DMS79 treated with DMSO at 0.1 percent for 48 hours (cell line): ENCODE results near the gene MICAL2.

Source experiments
- DNase-seq: peaks from one replicate; lab custom pipeline; 2025; lab: John Stamatoyannopoulos, UW

The MICAL2 gene

GRCh38 chr11:12099132-12099873, 11.1 kb upstream of the MICAL2 start:
- DNase-seq = no peak

DNA sequence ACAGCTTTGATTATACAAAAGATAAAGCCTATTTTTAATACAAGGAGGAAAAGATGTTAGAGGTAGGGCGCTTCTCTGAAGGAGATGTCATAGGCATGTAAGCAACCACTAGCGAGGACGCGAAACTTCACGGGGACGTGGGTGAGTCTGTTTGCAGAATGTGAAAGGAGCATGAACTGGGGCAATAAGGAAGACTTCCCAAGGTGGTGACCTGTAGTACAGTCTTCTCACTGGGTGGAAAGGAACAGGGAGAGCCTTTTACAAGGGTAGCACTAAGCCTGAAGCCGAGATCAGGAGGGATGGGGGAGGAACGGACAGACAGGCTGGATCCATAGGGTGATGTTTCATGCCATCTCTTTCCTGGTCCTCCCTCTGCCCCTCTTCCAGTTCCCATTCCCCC, 10.0 kb upstream of the MICAL2 start:
- DNase-seq = no peak

DNA sequence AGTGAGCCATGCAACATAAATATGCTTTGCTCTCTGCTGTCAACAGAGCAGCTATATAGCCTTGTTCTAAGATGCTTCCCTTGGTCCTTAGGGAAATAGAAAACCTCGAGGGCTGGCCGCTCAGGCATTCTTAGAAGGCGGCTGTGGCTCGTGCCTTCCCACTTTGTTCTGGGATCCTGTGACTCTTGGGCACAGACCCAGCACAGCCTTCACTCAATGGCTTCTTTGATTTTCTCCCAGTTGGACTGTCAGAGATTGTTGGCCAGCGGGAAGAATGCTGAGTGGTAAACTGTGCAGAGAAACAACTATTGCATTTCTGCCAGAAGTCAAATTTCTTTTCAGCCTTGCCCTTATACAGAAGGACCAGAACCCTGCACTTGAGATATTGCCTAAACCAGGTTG, 9.5 kb upstream of the MICAL2 start:
- no peak for DNase-seq

DNA sequence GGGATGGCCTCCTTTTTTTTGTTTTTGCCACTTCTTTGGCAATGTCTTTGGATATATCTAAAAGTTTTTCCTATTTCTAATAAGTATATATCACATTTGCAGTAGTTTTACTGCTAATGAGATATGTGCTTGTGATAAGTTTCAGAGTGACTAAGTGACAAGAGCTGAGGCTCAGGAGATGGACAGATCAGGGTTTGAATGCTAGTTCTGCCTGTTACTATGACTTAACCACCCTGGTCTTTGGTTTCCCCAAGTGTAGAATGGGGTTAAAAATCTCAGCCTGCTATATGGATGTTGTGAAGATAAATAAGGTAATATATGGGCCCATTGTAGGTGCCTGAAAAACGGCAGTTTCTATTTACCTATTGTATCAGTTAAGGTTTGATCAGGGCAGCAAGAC, 9.1 kb upstream of the MICAL2 start:
- no peak for DNase-seq

DNA sequence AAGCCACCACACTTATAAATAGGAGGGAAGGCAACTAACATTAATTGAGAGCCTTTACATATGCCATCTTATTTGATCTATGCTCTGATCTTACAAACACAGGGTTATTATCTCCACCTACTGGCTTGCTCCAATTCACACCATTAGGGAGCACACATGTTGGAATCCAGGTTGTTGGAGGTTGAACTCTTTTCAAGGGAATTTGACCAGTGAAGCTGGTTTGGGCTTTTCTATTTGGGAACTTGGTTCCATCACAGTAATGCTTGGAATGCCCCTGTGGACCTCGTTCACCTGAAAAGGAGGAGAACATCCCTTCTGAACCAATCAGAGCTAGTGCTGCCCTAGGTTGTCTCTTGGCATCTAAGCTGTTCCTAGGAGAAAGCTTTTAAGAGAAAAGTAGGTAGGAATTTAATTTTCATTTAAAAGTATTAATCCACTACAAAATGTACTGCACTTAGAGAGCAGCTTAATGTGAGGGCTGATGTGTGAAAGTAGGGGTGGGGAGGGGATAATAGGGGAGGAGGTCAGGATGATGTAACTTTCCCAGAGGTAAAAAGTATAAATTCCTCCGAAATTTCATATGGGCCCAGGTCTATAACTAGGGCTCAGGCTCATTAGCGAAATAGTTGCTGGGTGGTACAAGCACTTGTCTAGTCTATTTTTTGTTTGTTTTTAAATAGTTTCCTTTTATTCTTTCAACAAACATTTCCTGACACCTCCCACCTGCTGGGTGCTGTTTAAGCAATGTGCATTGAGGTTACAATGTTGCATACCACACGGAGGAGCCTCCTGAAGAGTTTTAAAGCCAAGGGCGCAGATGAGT, 7.6 kb upstream of the MICAL2 start:
- DNase-seq = no peak

- no peak for DNase-seq
These were observed 6.8 kb upstream of the MICAL2 start for GRCh38 chr11:12103411-12104225.

DNA sequence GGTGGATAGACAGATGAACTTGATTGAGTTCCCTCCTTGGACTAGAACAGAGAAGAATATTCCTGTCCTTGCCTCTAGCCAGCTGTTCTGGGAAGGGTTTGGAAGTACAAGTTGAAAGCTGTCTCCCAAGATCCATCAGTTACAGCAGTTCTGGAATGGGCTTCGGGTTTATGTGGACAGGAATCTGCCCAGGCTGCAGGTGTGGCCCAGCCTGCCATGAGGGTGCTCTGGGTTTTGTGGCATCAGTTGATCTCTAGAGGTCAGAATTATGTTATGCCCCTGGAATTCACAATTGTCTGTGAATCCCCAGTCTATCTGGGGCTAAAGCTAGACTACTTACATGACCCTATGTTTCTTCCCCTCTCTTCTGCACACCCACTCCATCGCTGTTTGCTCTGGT, 4.9 kb upstream of the MICAL2 start:
- no peak for DNase-seq

DNA sequence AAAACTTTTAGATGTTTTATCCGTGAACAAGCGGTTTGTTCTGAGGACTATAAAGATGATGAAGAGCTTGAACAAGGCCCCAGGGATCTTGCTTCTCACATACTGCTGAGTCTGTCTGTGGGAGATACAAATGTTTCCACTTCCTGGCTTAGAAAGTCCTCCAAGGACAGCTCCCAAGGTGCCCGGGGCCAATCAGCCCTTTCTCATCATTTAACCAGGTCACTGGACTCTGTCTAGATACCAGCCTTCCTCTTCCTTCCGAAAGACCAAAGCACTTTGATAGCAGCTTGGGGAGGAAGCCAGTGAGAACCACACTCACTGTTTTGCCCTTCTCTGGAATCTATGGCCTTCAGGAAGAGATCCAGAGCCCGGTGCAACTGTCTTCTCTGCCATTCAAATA, 4.3 kb upstream of the MICAL2 start:
- no peak for DNase-seq

GRCh38 chr11:12106501-12106900, 3.9 kb upstream of the MICAL2 start:
- DNase-seq = no peak

DNA sequence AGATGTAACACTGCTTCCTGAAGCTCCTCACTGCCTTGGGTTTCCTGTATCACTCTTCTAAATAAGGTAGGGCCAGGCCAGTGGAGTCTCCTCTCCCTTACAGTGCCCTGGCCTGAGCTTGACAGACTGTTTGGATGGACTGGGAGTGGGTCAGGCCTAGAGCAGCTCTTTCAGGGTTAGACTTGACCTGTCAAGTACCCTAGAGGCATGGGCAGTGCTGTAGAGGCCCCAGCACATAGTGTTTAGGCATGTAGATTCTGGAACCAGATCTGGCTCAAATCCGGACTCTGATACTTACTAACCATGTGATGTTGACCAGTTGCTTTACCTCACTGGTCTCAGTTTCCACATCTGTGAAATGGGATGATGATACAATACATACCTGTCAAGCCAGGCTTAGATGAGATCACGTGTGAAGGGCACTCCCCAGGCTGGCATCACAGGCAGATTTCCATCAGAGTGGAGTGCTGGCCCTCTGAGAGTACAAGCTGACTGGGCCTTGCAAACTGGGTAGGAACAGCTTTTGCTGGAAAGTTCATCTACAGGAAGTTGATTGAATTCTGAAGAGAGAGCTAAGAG, 1.4 kb upstream of the MICAL2 start:
- DNase-seq = no peak

DNA sequence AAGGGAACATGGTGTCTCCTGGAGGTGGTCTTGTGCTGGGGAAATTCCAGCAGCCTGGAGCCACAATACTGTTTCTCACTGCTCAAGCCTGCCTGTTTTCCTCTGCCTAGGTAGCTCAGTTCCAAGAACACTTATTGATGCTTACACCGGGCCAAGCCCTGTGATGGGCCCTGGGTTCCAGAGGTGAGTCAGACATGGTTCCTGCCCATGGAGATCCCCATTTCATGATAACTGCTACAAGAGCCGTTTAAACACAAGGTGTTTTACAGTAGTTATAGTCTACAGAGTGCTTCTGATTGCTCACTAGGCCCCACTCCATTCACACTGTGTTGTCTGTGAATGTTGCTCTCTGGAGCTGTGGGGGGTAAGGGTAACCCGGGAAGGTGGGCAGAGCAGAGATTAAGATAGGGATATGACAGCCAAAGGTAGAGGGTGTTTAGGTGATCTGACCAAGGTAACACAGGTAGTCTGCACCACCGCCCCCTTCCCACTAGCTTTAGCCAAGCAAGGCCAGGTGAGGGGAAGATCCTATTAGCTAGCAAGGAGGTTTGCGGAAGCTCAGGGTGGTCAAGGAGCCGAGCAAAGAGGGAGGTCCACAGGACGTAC, 696 bp upstream of the MICAL2 start:
- DNase-seq = no peak

DNA sequence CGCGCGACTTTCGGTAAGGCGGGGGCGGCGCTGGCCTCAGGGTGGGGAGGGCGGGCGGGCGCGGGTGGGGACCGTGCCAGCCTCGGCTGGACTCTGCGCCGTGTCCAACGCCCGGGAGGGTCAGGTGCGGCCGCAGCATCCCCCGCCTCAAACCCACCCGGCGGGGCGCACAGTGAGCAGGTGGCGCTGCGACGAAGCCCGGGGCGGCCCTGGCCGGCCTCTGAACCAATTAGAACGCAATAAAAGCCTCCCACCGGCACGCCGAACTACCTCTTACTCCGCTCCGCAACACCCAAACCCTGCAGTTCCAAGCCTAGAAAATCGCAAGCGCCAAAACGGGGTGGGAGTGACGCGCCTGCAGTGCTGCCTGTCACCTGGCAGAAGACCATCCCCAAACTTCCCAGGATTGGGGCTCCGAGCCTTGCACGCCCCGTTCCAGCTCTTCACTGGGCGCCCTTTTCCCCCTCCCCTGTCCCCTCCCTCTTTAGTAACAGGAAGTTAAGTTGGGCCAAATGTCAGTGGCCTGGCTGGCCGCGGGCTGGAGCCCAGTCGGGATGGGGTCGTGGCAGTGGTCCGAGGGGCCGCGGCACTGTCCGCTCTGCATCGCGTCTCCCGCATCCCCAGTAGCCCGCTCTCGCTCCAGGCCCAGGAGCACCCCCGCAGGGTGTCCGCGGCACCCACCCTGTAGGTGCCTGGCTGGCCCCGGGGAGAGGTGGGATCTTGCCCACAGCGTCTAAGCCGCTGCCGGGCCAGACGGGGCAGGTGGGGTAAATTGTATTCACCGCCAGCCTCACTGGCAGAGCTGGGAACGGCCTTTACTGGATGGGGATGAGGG, 541 bp downstream of the MICAL2 start:
- peak; percentile 36 for DNase-seq

DNA sequence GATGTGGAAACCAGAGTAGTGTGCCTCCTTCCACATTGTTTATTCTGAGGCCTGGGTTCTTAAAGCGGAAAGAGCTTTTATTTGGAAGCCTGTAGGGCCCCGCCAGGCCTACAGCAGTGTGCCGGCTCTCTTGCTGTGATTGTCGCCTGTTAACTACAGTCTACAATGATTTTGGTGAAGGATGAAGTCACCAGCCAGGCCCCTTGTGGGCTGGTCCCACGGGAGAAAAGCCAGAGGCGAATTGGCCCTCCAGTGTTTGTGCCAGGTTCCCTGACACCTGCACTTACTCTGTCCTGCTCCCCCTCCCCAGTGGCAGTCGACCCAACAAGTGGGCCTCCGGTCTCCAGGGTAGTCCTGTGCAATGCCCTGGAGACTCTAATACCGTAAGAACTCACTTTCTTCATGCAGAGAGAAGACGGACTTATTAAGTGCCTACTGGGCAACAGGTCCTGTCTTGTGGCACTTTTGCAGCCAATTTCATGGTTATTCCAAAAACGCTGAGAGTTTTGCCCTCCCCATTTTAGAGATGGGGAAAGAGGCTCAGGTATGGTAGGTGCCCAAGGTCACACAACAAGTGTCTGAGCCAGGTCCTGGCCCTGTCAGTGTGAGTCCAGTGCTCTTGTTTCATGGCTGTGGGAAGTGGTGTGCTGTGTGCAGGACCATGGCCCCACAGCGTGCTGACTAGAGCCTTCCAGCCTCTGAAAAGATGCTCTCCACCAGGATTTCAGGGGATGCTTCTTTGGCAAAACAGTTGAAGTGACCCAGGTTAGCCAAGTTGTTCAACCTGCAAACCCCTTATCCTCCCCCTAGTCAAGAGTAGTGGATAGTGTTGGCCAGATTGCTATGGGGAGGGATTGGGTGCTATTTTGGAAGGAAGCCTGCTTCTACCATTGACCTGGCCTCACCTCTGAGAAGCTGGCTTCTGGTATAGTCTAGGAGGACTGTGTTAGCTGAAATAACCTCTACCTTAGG, 1.4 kb downstream of the MICAL2 start:
- peak; percentile 26 for DNase-seq

GRCh38 chr11:12112750-12113149, 2.4 kb downstream of the MICAL2 start:
- DNase-seq = no peak

GRCh38 chr11:12113294-12113693, 2.9 kb downstream of the MICAL2 start:
- DNase-seq = no peak

DNA sequence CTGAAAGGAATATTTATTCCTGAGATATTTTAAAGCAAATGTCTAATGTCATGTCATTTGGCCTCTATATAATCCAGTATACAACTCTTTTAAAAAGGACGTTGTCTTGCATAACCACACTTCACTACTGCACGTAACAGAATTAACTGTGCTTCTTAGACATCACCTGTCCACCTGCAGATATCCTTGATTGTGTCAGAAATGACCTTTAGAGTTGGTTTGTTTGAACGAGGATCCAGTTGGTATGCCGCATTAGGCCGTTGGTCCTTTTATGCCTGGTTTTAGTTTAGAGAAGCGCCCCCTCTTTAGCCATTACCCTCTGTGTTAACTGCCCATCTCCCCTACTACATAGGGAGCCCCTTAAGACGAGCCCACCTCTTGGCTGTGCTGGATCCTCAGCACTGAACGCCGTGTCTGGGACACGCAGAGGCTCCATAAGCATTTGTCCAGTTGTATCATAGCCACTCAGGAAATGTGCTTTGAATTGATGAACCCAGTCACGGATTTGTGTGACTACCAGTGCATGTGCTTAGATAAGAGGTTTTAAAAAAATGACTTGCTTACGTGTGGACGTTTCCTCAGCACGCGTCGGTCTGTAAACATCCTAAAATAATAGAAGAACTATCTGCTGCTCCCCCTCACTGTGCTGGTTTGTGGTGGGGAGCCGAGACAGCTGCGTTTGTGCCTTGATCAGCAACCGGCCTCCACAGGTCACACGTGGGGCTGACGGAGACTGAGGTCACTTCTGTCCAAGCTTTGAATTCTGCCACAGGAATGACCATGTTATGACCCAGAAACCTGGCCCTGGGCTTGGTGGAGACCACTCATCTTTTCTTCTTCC, 4.0 kb downstream of the MICAL2 start:
- DNase-seq = no peak

GRCh38 chr11:12116425-12117032, 6.1 kb downstream of the MICAL2 start:
- no peak for DNase-seq

DNA sequence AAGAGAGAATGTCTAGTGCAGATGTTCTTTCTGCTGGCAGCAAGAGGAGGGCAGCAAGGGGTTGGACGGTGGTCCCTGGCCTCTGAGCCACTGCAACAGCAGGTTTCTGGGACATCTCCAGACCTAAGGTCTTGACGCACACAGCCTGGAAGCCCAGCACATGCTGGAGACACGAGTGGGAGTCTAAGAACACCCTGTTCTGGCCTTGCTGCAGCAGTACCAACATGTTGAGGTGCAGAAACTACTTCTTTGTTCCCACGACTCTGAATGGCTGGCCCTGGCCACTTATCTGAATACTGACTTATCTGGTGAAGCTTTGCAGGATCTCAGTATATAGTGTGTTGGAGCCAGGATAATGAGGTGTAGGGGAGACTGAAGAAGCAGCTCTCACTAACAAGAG, 6.8 kb downstream of the MICAL2 start:
- DNase-seq = no peak
